OCI-LY7 (cell line): ENCODE measurements around the gene SYT11. TPM values are rescaled to one million over a fixed set of nuclear protein-coding genes. Genes with fewer than 3 reads are reported as not detected.

Experiments
- BruUV-seq: library from RNA; stranded (reverse); fragments of 400-500 nt; replicated peaks from 2 replicates; lab custom pipeline; 2021; lab: Mats Ljungman, UMichigan
- CTCF ChIA-PET: fragments of 300-600 bp; sonication (Branson Sonifier 250); formaldehyde crosslinking; loops from one replicate; lab custom pipeline; 2022; ENCODE audit warnings: antibody characterized with exemption; ENCODE audit not compliant: unreplicated experiment; lab: Charles Lee
- POLR2A ChIA-PET: fragments of 300-600 bp; sonication (Branson Sonifier 250); formaldehyde crosslinking; loops from one replicate; lab custom pipeline; 2022; ENCODE audit warnings: antibody characterized with exemption; lab: Charles Lee
- DNase-seq: peaks from one replicate; pipeline ENCODE4 v3.0.0-alpha.2; 2015; ENCODE audit warnings: low spot score
- H2AFZ ChIP-seq: fragments of 200-600 bp; sonication (generic), shearing (Covaris generic); 2 replicates; pipeline ENCODE4 v1.6.1; 2014; ENCODE audit warnings: mild to moderate bottlenecking, antibody characterized with exemption, low read length, moderate library complexity
- H3K27ac ChIP-seq: fragments of 200-600 bp; sonication (generic); 2 replicates; pipeline ENCODE4 v1.5.1; 2014; ENCODE audit warnings: mixed run types, low read depth, mild to moderate bottlenecking, moderate library complexity, low read length, inconsistent platforms; ENCODE audit not compliant: poor library complexity, severe bottlenecking
- H3K36me3 ChIP-seq: fragments of 200-600 bp; sonication (generic); 2 replicates; pipeline ENCODE4 v1.6.1; 2014; ENCODE audit warnings: mild to moderate bottlenecking, antibody characterized with exemption, low read length, moderate library complexity, mixed read lengths; ENCODE audit not compliant: insufficient read depth
- H3K4me1 ChIP-seq: fragments of 200-600 bp; sonication (generic); 2 replicates; pipeline ENCODE4 v1.5.1; 2014; ENCODE audit warnings: mild to moderate bottlenecking, low read length; ENCODE audit not compliant: insufficient read depth, poor library complexity, severe bottlenecking
- H3K4me2 ChIP-seq: fragments of 200-600 bp; sonication (generic); 2 replicates; pipeline ENCODE4 v1.6.1; 2014; ENCODE audit warnings: mild to moderate bottlenecking, low read length
- H3K4me3 ChIP-seq: fragments of 200-600 bp; sonication (generic); 2 replicates; pipeline ENCODE4 v1.5.1; 2014; ENCODE audit warnings: mild to moderate bottlenecking, low read depth, low read length; ENCODE audit not compliant: poor library complexity, severe bottlenecking
- H3K79me2 ChIP-seq: fragments of 200-600 bp; sonication (generic); 2 replicates; pipeline ENCODE4 v1.6.1; 2016; ENCODE audit warnings: low read depth, mild to moderate bottlenecking, low read length, moderate library complexity, mixed read lengths; ENCODE audit not compliant: insufficient read depth
- H3K9me2 ChIP-seq: fragments of 200-600 bp; sonication (generic); 2 replicates; pipeline ENCODE4 v1.6.1; 2016; ENCODE audit warnings: mild to moderate bottlenecking, low read length, mixed read lengths; ENCODE audit not compliant: insufficient read depth
- H3K9me3 ChIP-seq: fragments of 200-600 bp; sonication (generic); 2 replicates; pipeline ENCODE4 v1.6.1; 2014; ENCODE audit warnings: mild to moderate bottlenecking, mixed run types, low read length, mixed read lengths
- H4K20me1 ChIP-seq: fragments of 200-600 bp; sonication (generic); 2 replicates; pipeline ENCODE4 v1.6.1; 2014; ENCODE audit warnings: mild to moderate bottlenecking, antibody characterized with exemption, low read length, moderate library complexity, mixed read lengths; ENCODE audit not compliant: insufficient read depth
- CTCF ChIP-seq: fragments of 200-600 bp; sonication (generic); conservative IDR thresholded peaks from 2 replicates; pipeline ENCODE4 v1.5.1; 2014; ENCODE audit warnings: mild to moderate bottlenecking, antibody characterized with exemption, low read length, moderate library complexity, mixed read lengths
- EZH2phosphoT487 ChIP-seq: fragments of 200-600 bp; sonication (generic); IDR thresholded peaks from 2 replicates; pipeline ENCODE4 v1.6.1; 2018; ENCODE audit warnings: low read depth, borderline replicate concordance, mild to moderate bottlenecking, mixed run types, antibody characterized with exemption, low read length, moderate library complexity, mixed read lengths
- intact Hi-C: fragments of 100-400 bp; cut with micrococcal nuclease; formaldehyde crosslinking; loops from one replicate; pipeline ENCODE4 v1.10.0; 2022; ENCODE audit not compliant: unreplicated experiment
- total RNA-seq, 2 experiments: library from RNA; depleted of rRNA in 1 of 2; stranded (reverse); fragments of >200 nt in 1 of 2; shearing (Covaris generic) in 1 of 2; gene quantifications; 2 replicates each; pipeline ENCODE4 v1.2.3, GENCODE V29; 2014 to 2022

Gene SYT11
- total RNA-seq, 2 experiments from 2014 or later, result 41.8 to 60.8 TPM

GRCh38 chr1:155847823-155848529, 11.4 kb upstream of the SYT11 start:
- H3K4me2 ChIP-seq, result peak overlapping the region; percentile 23; the same call in 1 of the 2 replicates
- no peak for TF ChIP-seq CTCF
- no peak for TF ChIP-seq EZH2phosphoT487
- ChIA-PET CTCF (no interaction called here), POLR2A (interaction anchor here (0.6 to 1.9 kb wide), 5 partner anchors 10 to 909 kb away, joined by 3 to 9 read pairs (median 3); partner anchors contain the start of gene GON4L)
- intact Hi-C loops, result no loop called here
- no peaks in the 10 kb centered on the region for H3K9me2 ChIP-seq
- no peaks in the 10 kb centered on the region for H3K9me3 ChIP-seq
- peak overlapping the region; percentile 1 for H3K27ac ChIP-seq
- H3K4me3 ChIP-seq, result no peak overlapping the region
- H4K20me1 ChIP-seq, result no peaks in the 10 kb centered on the region; the same call in 1 of the 2 replicates
- peaks cover 42% of the 10 kb centered on the region for H3K4me1 ChIP-seq
- no peak for DNase-seq
- H3K79me2 ChIP-seq, result peaks cover 93% of the 10 kb centered on the region
- H3K36me3 ChIP-seq, result peaks cover 93% of the 10 kb centered on the region
- H2AFZ ChIP-seq, result no peak overlapping the region
- BruUV-seq, result no TSS peak

- H4K20me1 ChIP-seq, result no peaks in the 10 kb centered on the region
- no peak overlapping the region for H3K4me3 ChIP-seq
- DNase-seq, result no peak
- no TSS peak for BruUV-seq
- CTCF ChIA-PET, result interaction anchor here (1.5 kb wide), 1 partner anchor 9 kb away, joined by 5 read pairs; the partner anchor contains the start of gene SYT11
- POLR2A ChIA-PET, result interaction anchor here (1.0 to 1.4 kb wide), 4 partner anchors 9 to 35 kb away, joined by 3 to 5 read pairs (median 4); partner anchors contain the start of gene SYT11
- H3K36me3 ChIP-seq, result peaks cover 93% of the 10 kb centered on the region
- peaks cover 32% of the 10 kb centered on the region for H3K4me1 ChIP-seq
- intact Hi-C loops, result loop anchor here (1.0 kb wide), 1 partner anchor 9 kb away; the partner anchor contains the start of gene SYT11
- no peak overlapping the region for H3K27ac ChIP-seq
- H3K79me2 ChIP-seq, result peaks cover 77% of the 10 kb centered on the region
- H3K9me2 ChIP-seq, result no peaks in the 10 kb centered on the region
- no peak for TF ChIP-seq CTCF
- TF ChIP-seq EZH2phosphoT487, result no peak
- no peak overlapping the region for H2AFZ ChIP-seq
- peak overlapping the region; percentile 28; the same call in 1 of the 2 replicates for H3K4me2 ChIP-seq
- no peaks in the 10 kb centered on the region for H3K9me3 ChIP-seq
These were observed 9.0 kb upstream of the SYT11 start for GRCh38 chr1:155850345-155850744.
